Ishikawa (cell line): ENCODE results near the gene TGM4.

ENCODE experiments used
- CEBPB ChIP-seq: IDR thresholded peaks from 2 replicates; pipeline ENCODE4 v1.6.1; 2012
- CREB1 ChIP-seq: IDR thresholded peaks from 2 replicates; pipeline ENCODE4 v1.6.1; 2012; ENCODE audit warnings: low read depth
- EGR1 ChIP-seq: IDR thresholded peaks from 2 replicates; pipeline ENCODE4 v1.6.1; 2012
- EP300 ChIP-seq: IDR thresholded peaks from 2 replicates; pipeline ENCODE4 v1.6.1; 2012; ENCODE audit warnings: borderline replicate concordance
- FOXM1 ChIP-seq: IDR thresholded peaks from 2 replicates; pipeline ENCODE4 v1.6.1; 2012; ENCODE audit warnings: low read depth, borderline replicate concordance
- NFIC ChIP-seq: IDR thresholded peaks from 2 replicates; pipeline ENCODE4 v1.6.1; 2012
- RAD21 ChIP-seq: IDR thresholded peaks from 2 replicates; pipeline ENCODE4 v1.6.1; 2012; ENCODE audit warnings: low read depth
- TAF1 ChIP-seq: IDR thresholded peaks from 2 replicates; pipeline ENCODE4 v1.6.1; 2012; ENCODE audit warnings: low read depth, mild to moderate bottlenecking
- TCF12 ChIP-seq: IDR thresholded peaks from 2 replicates; pipeline ENCODE4 v1.6.1; 2012; ENCODE audit warnings: low read depth
- TEAD4 ChIP-seq: IDR thresholded peaks from 2 replicates; pipeline ENCODE4 v1.6.1; 2012
- YY1 ChIP-seq: IDR thresholded peaks from 2 replicates; pipeline ENCODE4 v1.6.1; 2012; ENCODE audit warnings: low read depth
- ZBTB7A ChIP-seq: IDR thresholded peaks from 2 replicates; pipeline ENCODE4 v1.6.1; 2012; ENCODE audit warnings: low read depth
- TF ChIP-seq, protein P1 (sequence below): IDR thresholded peaks from 2 replicates; pipeline ENCODE4 v1.6.1; 2012; ENCODE audit warnings: low read depth, mild to moderate bottlenecking
- TF ChIP-seq, protein P2 (sequence below): IDR thresholded peaks from 2 replicates; pipeline ENCODE4 v1.6.1; 2012
- TF ChIP-seq, protein P3 (sequence below): IDR thresholded peaks from 2 replicates; pipeline ENCODE4 v1.6.1; 2012

The TGM4 gene

DNA sequence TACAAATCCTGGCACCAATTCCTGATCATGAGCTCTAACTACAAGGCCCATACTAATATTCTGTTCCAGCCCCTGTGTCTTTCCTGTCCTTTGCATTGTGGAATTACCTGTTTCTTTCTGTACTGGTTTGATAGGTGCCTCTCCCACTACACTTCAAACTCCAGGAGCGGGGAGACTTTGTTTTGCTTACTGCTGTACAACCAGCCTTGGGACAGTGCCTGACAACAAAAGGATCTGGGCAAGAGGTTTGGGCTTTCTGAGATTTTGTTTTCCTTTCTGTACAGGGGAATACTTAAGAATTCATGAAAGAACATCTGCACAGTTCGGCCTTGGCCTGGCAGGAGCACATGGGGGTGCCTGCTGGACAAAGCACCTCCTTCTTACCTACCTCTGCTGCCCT, 56.5 kb downstream of the TGM4 start:
- TF ChIP-seq, protein P1, sequence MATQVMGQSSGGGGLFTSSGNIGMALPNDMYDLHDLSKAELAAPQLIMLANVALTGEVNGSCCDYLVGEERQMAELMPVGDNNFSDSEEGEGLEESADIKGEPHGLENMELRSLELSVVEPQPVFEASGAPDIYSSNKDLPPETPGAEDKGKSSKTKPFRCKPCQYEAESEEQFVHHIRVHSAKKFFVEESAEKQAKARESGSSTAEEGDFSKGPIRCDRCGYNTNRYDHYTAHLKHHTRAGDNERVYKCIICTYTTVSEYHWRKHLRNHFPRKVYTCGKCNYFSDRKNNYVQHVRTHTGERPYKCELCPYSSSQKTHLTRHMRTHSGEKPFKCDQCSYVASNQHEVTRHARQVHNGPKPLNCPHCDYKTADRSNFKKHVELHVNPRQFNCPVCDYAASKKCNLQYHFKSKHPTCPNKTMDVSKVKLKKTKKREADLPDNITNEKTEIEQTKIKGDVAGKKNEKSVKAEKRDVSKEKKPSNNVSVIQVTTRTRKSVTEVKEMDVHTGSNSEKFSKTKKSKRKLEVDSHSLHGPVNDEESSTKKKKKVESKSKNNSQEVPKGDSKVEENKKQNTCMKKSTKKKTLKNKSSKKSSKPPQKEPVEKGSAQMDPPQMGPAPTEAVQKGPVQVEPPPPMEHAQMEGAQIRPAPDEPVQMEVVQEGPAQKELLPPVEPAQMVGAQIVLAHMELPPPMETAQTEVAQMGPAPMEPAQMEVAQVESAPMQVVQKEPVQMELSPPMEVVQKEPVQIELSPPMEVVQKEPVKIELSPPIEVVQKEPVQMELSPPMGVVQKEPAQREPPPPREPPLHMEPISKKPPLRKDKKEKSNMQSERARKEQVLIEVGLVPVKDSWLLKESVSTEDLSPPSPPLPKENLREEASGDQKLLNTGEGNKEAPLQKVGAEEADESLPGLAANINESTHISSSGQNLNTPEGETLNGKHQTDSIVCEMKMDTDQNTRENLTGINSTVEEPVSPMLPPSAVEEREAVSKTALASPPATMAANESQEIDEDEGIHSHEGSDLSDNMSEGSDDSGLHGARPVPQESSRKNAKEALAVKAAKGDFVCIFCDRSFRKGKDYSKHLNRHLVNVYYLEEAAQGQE: no peak
- TF ChIP-seq YY1 (no peak), ZBTB7A (no peak), NFIC (no peak), TEAD4 (no peak), TCF12 (no peak), CEBPB (no peak), FOXM1 (no peak), RAD21 (no peak), TAF1 (no peak), EP300 (no peak), EGR1 (no peak), CREB1 (no peak)
- TF ChIP-seq, protein P2, sequence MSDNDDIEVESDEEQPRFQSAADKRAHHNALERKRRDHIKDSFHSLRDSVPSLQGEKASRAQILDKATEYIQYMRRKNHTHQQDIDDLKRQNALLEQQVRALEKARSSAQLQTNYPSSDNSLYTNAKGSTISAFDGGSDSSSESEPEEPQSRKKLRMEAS: no peak
- TF ChIP-seq, protein P3, sequence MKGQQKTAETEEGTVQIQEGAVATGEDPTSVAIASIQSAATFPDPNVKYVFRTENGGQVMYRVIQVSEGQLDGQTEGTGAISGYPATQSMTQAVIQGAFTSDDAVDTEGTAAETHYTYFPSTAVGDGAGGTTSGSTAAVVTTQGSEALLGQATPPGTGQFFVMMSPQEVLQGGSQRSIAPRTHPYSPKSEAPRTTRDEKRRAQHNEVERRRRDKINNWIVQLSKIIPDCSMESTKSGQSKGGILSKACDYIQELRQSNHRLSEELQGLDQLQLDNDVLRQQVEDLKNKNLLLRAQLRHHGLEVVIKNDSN: no peak

DNA sequence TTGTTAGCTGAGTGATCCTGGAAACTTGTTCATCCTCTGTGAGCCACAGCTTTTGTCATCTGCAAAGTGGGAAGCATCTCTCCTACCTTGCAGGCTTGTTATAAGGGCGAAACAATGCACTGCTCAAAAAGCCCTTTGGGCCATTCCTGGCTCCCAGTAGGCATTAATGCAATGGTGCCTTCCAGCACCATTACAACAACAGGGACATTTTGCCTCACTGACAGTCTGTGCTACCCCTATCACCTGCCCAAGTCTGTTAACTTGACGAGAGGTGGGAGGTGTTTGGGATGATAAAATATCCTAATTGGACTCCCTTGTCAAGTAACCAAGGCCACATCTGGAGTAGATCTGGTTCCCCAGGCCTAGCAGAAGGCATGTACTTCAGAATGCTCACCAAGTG, 57.4 kb downstream of the TGM4 start:
- TF ChIP-seq, protein P1: no peak
- no peak for TF ChIP-seq FOXM1
- no peak for TF ChIP-seq EGR1
- TF ChIP-seq, protein P2: no peak
- TF ChIP-seq NFIC: no peak
- TF ChIP-seq TEAD4: no peak
- no peak for TF ChIP-seq TCF12
- no peak for TF ChIP-seq CEBPB
- no peak for TF ChIP-seq CREB1
- no peak for TF ChIP-seq YY1
- no peak for TF ChIP-seq ZBTB7A
- no peak for TF ChIP-seq TAF1
- no peak for TF ChIP-seq EP300
- TF ChIP-seq RAD21: no peak
- TF ChIP-seq, protein P3: no peak

DNA sequence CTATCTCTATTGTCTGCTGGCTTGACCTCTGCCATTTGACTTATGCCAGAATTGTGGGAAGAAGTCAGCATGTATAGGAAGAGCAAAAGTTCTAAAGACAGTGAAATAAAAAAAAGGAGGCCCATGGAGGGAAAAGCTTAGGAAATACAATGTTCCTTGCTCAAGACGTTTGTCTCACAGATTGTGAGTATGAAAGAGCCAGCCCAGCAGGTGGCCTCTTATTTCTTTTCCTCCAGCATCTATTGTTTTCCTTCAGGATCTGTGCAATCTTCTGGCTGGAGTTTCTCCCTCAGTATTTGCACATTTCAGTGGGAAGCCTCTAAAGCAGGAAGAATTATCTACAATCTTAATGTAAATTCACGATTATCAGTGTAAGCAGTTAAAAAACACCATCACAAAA, 57.9 kb downstream of the TGM4 start:
- TF ChIP-seq YY1 (no peak), RAD21 (no peak), TEAD4 (no peak), NFIC (no peak), CREB1 (no peak), EP300 (no peak), TCF12 (no peak), TAF1 (no peak), FOXM1 (no peak), EGR1 (no peak), ZBTB7A (no peak)
- TF ChIP-seq, protein P3: no peak
- TF ChIP-seq, protein P2: no peak

DNA sequence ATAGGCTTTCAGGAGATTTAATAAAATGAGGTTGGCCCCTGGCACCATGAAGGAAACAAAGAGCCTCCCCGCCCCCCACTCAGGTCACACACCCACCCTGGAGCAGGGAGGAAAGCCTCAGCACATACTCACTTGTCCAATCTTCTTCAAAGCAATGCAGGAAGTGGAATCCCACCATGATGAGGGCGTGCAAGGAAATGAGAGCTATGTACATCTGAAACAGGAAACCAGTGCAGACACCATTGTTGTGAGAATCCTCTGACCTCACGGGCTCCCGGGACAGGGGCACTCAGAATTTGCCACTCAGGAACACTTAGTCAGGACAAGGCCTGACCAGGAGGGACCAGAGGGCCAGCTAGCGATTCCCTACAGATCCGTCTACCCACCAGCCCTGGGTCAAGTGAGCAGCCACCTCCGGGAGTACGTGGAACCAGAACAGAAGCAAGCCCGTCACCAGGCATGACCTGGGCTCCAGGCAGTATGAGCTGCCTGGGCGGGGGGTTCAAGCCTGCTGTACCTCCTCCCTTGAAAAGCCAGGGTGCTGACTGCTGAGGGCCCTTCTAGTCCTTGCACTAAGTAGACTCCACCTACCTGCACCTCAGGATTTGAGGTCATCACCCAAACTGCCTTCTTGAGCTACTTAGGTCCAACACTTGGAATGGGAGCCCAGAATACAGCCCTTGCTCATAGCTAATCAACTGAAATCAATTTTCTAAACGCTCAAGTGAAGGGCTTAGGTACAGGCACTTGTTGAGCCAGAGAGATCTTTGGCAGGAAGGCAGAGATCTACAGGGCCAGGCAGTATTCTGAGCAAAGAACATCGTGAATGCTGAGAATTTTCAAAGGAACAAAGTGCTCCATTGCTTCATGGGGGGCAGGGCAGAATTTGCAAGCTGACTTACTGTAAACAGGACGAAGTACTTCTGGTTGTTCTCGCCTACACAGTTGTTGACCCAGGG, 58.9 kb downstream of the TGM4 start:
- TF ChIP-seq, protein P1: no peak
- TF ChIP-seq TEAD4: no peak
- TF ChIP-seq FOXM1: no peak
- no peak for TF ChIP-seq RAD21
- no peak for TF ChIP-seq CREB1
